LNCaP clone FGC (cell line): ENCODE measurements around the gene NME9.

ENCODE experiments used
- DNase-seq: peaks from one replicate; pipeline ENCODE4 v3.0.0-alpha.2; 2011; ENCODE audit warnings: low read depth
- H3K4me3 ChIP-seq: 2 replicates; pipeline ENCODE4 v1.5.1; 2011; ENCODE audit warnings: mild to moderate bottlenecking, low read depth, low read length, control low read depth
- TF ChIP-seq, protein P1 (sequence below): IDR thresholded peaks from 2 replicates; pipeline ENCODE4 v1.5.1; 2012; ENCODE audit warnings: mild to moderate bottlenecking; ENCODE audit not compliant: control insufficient read depth, insufficient read depth; ENCODE audit errors: extremely low read depth

NME9 gene

DNA sequence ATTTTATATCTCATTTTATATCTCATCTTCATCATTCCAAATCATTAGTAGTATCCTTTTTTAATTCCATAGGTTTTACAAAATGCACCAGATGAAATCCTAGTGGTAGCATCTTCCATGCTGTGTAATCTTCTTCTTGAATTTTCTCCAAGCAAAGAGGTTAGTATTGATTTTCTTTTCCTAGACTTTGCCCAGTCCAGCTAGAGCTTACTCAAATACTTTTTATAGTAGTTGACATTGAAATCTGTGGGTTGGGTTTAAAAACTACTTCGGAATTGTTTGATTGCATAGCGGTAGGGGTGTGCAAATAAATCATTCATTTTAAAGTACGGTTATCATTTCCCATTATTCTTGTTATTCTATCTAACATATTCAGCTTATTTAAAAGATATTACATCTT, 62.6 kb downstream of the NME9 start:
- DNase-seq = no peak
- no peak overlapping the region for H3K4me3 ChIP-seq
- TF ChIP-seq, protein P1, sequence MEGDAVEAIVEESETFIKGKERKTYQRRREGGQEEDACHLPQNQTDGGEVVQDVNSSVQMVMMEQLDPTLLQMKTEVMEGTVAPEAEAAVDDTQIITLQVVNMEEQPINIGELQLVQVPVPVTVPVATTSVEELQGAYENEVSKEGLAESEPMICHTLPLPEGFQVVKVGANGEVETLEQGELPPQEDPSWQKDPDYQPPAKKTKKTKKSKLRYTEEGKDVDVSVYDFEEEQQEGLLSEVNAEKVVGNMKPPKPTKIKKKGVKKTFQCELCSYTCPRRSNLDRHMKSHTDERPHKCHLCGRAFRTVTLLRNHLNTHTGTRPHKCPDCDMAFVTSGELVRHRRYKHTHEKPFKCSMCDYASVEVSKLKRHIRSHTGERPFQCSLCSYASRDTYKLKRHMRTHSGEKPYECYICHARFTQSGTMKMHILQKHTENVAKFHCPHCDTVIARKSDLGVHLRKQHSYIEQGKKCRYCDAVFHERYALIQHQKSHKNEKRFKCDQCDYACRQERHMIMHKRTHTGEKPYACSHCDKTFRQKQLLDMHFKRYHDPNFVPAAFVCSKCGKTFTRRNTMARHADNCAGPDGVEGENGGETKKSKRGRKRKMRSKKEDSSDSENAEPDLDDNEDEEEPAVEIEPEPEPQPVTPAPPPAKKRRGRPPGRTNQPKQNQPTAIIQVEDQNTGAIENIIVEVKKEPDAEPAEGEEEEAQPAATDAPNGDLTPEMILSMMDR = no peak

DNA sequence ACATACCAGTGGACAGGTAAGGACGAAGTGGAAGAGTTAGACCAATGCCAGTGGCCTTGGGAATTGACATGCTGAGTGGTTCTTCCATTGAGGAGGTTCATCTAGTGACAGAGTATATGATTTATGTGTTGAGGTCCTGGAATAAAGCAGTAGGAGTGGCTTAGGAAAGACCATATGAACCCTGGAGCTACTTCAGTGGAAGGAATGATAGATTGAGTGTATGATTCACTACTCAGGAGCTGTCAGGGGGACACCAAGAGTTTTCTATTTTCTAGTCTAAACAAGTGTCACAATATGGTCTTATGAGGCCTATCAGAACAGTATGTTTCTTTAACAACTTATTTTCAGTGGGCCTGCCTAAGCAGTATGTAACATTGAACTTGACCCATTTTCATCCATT, 63.9 kb downstream of the NME9 start:
- H3K4me3 ChIP-seq = no peak overlapping the region
- TF ChIP-seq, protein P1 = no peak
- no peak for DNase-seq

DNA sequence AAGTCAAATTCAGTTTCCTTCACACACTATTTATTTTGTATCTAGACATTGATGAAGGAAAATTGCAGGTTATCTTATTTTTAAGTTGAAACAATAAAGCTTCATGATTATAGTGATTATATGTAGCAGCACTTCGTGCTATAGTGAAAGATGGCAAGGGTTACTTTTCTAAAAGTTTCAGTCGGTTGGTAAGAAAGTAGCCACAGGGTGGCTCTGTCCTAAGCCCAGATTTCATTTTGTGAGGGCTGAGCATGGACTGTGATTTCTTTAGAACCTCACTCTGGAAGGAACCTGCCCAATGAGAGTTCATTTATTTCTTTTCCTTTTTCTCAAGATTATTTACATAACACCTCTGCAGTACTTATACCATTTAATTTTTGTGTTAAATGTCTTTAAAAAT, 66.5 kb downstream of the NME9 start:
- DNase-seq = no peak
- TF ChIP-seq, protein P1 = no peak
- no peak overlapping the region for H3K4me3 ChIP-seq

DNA sequence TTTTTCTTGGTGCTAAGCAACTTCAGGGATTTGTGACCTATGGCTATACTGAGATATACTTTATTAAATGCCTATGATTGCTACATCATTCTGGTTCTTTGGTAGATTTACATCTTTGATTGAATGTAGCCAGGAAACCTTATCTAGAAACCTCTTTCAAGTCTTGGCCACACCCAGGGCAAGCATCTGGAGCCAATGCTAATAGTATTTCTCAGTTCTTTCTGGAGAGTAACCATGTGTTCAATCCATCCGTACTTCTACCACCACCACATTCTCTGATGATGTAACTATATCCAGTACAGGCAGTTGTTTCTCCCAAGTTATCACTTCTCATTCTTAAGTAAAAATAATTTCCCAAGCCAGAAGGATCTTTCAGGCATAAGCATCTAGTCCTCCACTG, 69.0 kb downstream of the NME9 start:
- DNase-seq = no peak
- H3K4me3 ChIP-seq = no peak overlapping the region
- TF ChIP-seq, protein P1 = no peak

DNA sequence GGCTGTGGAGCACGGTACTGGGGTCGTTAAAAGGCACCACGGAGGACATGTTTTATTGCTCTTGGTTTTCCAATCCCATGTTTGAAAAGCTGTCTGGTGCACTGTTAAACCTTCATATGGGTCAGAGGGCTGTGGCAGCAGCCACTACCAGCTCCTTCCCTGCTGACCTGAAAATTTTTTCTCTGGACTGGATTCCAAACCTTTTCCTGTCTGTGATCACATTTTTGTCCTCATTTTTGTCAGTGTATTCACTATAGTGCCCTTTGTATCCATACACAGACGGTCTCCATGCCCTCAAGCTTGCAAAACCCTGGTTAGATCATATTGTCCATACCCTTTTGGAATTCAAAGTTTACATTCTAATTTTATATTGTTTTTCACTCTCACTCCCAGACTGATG, 70.5 kb downstream of the NME9 start:
- no peak overlapping the region for H3K4me3 ChIP-seq
- DNase-seq = no peak
- TF ChIP-seq, protein P1 = no peak

DNA sequence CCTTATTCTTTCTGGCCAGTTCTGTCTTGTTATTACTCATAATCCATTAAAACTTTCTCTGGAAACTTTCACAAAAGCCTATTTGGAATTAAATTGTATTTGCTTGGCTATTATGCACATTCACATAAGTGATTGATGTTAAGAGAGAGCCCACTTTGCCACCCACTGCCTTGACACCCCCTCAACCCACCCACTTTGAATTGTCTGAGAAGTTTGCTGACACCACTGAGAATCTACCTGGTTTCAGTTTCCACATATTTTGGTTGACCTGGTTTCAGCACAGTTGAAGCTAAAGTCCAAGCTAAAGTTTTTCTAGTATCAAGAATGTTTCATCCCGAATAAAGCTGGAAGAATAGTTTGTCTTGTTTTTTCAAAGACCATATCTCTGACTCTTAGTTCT, 71.7 kb downstream of the NME9 start:
- TF ChIP-seq, protein P1 = no peak
- no peak for DNase-seq
- no peak overlapping the region for H3K4me3 ChIP-seq

DNA sequence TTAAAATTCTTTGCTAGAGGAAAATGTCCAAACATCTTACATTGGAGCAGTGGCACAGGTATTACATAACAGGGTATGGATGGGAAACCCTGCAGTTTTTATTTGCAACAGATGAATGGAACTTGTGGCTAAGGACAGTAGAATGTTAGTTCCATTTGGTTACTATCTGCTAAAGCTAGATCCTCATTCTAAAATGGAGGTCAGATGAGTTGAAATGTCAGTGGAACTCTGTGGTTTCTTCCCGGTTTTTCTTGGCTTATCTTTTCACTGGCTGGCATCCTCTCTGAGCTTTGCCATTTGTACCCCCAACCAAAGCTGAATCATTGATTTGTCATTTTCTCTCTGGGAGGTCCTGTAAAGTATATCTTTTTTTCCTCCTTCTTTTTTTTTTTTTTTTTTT, 73.6 kb downstream of the NME9 start:
- TF ChIP-seq, protein P1 = no peak
- no peak for DNase-seq
- no peak overlapping the region for H3K4me3 ChIP-seq
